Neural progenitor cell (in vitro differentiated cells): ENCODE data around the gene GUCD1. TPM values are rescaled to one million over a fixed set of nuclear protein-coding genes. Genes with fewer than 3 reads are reported as not detected.
A peak's percentile ranks its signal among the peaks of the same experiment; 100 is the strongest.

Experiments
- DNase-seq: peaks from one replicate; pipeline ENCODE4 v3.0.0-alpha.2; 2016; ENCODE audit warnings: low spot score
- H2AFZ ChIP-seq: fragments of 200-600 bp; sonication (generic); replicated peaks from 2 replicates; pipeline ENCODE4 v1.6.1; 2016; ENCODE audit warnings: antibody characterized with exemption
- H3F3A ChIP-seq: fragments of 200-600 bp; sonication (generic); 2 replicates; pipeline ENCODE4 v1.6.1; 2016; ENCODE audit warnings: antibody characterized with exemption, low read depth
- H3K27ac ChIP-seq: fragments of 200-600 bp; sonication (generic); 2 replicates; pipeline ENCODE4 v1.5.1; 2016; ENCODE audit warnings: mild to moderate bottlenecking
- H3K27me3 ChIP-seq: fragments of 200-600 bp; sonication (generic); 2 replicates; pipeline ENCODE4 v1.6.1; 2016; ENCODE audit warnings: mild to moderate bottlenecking, moderate library complexity
- H3K36me3 ChIP-seq: fragments of 200-600 bp; sonication (generic); 2 replicates; pipeline ENCODE4 v1.5.1; 2016
- H3K4me1 ChIP-seq: fragments of 200-600 bp; sonication (generic); 2 replicates; pipeline ENCODE4 v1.6.1; 2016; ENCODE audit warnings: mixed run types
- H3K4me2 ChIP-seq: fragments of 200-600 bp; sonication (generic); 2 replicates; pipeline ENCODE4 v1.6.1; 2016
- H3K4me3 ChIP-seq: fragments of 200-600 bp; sonication (generic); 2 replicates; pipeline ENCODE4 v1.5.1; 2016
- H3K79me2 ChIP-seq: fragments of 200-600 bp; sonication (generic); 2 replicates; pipeline ENCODE4 v1.6.1; 2016; ENCODE audit warnings: low read depth
- H3K9ac ChIP-seq: fragments of 200-600 bp; sonication (generic); 2 replicates; pipeline ENCODE4 v1.6.1; 2016
- H3K9me3 ChIP-seq: fragments of 200-600 bp; sonication (generic); 2 replicates; pipeline ENCODE4 v1.5.1; 2016; ENCODE audit warnings: low read depth
- H4K20me1 ChIP-seq: fragments of 200-600 bp; sonication (generic); 2 replicates; pipeline ENCODE4 v1.6.1; 2016; ENCODE audit warnings: low read depth
- H3K27ac Mint-ChIP-seq: 3 replicates; pipeline ENCODE4 v1.8.0; 2021; ENCODE audit warnings: mixed read lengths
- H3K27me3 Mint-ChIP-seq: 2 replicates; pipeline ENCODE4 v1.8.0; 2022; ENCODE audit warnings: low read depth, mild to moderate bottlenecking, inconsistent platforms, moderate library complexity, mixed read lengths; ENCODE audit not compliant: insufficient read depth
- H3K36me3 Mint-ChIP-seq: 3 replicates; pipeline ENCODE4 v1.8.0; 2021; ENCODE audit warnings: mixed read lengths
- H3K4me1 Mint-ChIP-seq: 3 replicates; pipeline ENCODE4 v1.8.0; 2021; ENCODE audit warnings: mixed read lengths
- H3K4me3 Mint-ChIP-seq: 3 replicates; pipeline ENCODE4 v1.8.0; 2021; ENCODE audit warnings: mild to moderate bottlenecking, moderate library complexity, mixed read lengths
- H3K9me3 Mint-ChIP-seq: 3 replicates; pipeline ENCODE4 v1.8.0; 2020; ENCODE audit warnings: mixed read lengths
- CTCF ChIP-seq: fragments of 200-600 bp; sonication (generic); IDR thresholded peaks from 2 replicates; pipeline ENCODE4 v1.5.1; 2017; ENCODE audit warnings: antibody characterized with exemption, mild to moderate bottlenecking
- EZH2 ChIP-seq: fragments of 200-600 bp; sonication (generic); IDR thresholded peaks from 2 replicates; pipeline ENCODE4 v1.6.1; 2017; ENCODE audit warnings: antibody characterized with exemption, mild to moderate bottlenecking, moderate library complexity
- EZH2phosphoT487 ChIP-seq: fragments of 200-600 bp; sonication (generic); IDR thresholded peaks from 2 replicates; pipeline ENCODE4 v1.6.1; 2017; ENCODE audit warnings: antibody characterized with exemption
- total RNA-seq: library from RNA; depleted of rRNA; stranded (reverse); fragments of >200 nt; gene quantifications from 2 replicates; pipeline ENCODE4 v1.2.3, GENCODE V29; 2015; ENCODE audit warnings: low replicate concordance

The GUCD1 gene
- total RNA-seq, 1 donor from 2014 or later: 31.0 TPM

GRCh38 chr22:24501301-24502005 lies 53.5 kb downstream of the GUCD1 start:
- Histone ChIP-seq H3K79me2 (no peaks in the 10 kb centered on the region), H3K36me3 (no peaks in the 10 kb centered on the region), H3K9ac (no peak overlapping the region), H3K27ac (no peak overlapping the region), H3K4me2 (peak overlapping the region; percentile 28), H4K20me1 (peaks cover 15% of the 10 kb centered on the region), H3F3A (peaks cover 17% of the 10 kb centered on the region), H3K4me3 (no peak overlapping the region), H2AFZ (no peak overlapping the region), H3K4me1 (peaks cover 19% of the 10 kb centered on the region), H3K9me3 (no peaks in the 10 kb centered on the region), H3K27me3 (peaks cover 64% of the 10 kb centered on the region)
- Mint-ChIP-seq H3K36me3 (no peaks in the 10 kb centered on the region), H3K4me3 (no peak overlapping the region), H3K27ac (peak overlapping the region; percentile 6), H3K9me3 (no peaks in the 10 kb centered on the region), H3K4me1 (peaks cover 48% of the 10 kb centered on the region), H3K27me3 (peaks cover 10% of the 10 kb centered on the region)
- TF ChIP-seq EZH2phosphoT487: no peak
- no peak for TF ChIP-seq CTCF
- DNase-seq: peak; percentile 52

GRCh38 chr22:24500277-24500820 lies 54.6 kb downstream of the GUCD1 start:
- no peak overlapping the region for H3K27ac ChIP-seq
- H3K27me3 ChIP-seq: peaks cover 76% of the 10 kb centered on the region
- H3K4me1 ChIP-seq: peaks cover 19% of the 10 kb centered on the region
- peak; percentile 57 for DNase-seq
- Mint-ChIP-seq H3K36me3 (no peaks in the 10 kb centered on the region), H3K9me3 (peaks cover 3% of the 10 kb centered on the region), H3K27me3 (peaks cover 15% of the 10 kb centered on the region), H3K4me3 (peak overlapping the region; percentile 12), H3K4me1 (peaks cover 49% of the 10 kb centered on the region), H3K27ac (no peak overlapping the region)
- no peaks in the 10 kb centered on the region for H3K36me3 ChIP-seq
- no peaks in the 10 kb centered on the region for H3K79me2 ChIP-seq
- H3K9ac ChIP-seq: no peak overlapping the region
- peaks cover 17% of the 10 kb centered on the region for H3F3A ChIP-seq
- no peaks in the 10 kb centered on the region for H3K9me3 ChIP-seq
- H2AFZ ChIP-seq: no peak overlapping the region
- peak overlapping the region; percentile 28 for H3K4me2 ChIP-seq
- TF ChIP-seq EZH2phosphoT487 (no peak), EZH2 (no peak), CTCF (no peak)
- H3K4me3 ChIP-seq: no peak overlapping the region
- H4K20me1 ChIP-seq: peaks cover 15% of the 10 kb centered on the region

GRCh38 chr22:24499706-24500276 lies 55.1 kb downstream of the GUCD1 start:
- peaks cover 81% of the 10 kb centered on the region for H3K27me3 ChIP-seq
- no peak overlapping the region for H3K27ac Mint-ChIP-seq
- H3K4me3 ChIP-seq: no peak overlapping the region
- H3K27me3 Mint-ChIP-seq: peaks cover 19% of the 10 kb centered on the region
- peaks cover 49% of the 10 kb centered on the region for H3K4me1 Mint-ChIP-seq
- H3K79me2 ChIP-seq: no peaks in the 10 kb centered on the region
- H3K36me3 Mint-ChIP-seq: no peaks in the 10 kb centered on the region
- H2AFZ ChIP-seq: no peak overlapping the region
- DNase-seq: no peak
- H4K20me1 ChIP-seq: peaks cover 15% of the 10 kb centered on the region
- H3K27ac ChIP-seq: no peak overlapping the region
- H3K4me1 ChIP-seq: peaks cover 20% of the 10 kb centered on the region
- peaks cover 17% of the 10 kb centered on the region for H3F3A ChIP-seq
- H3K36me3 ChIP-seq: no peaks in the 10 kb centered on the region
- TF ChIP-seq EZH2phosphoT487 (no peak), EZH2 (no peak), CTCF (no peak)
- H3K9ac ChIP-seq: no peak overlapping the region
- H3K4me2 ChIP-seq: no peak overlapping the region
- peaks cover 3% of the 10 kb centered on the region for H3K9me3 Mint-ChIP-seq
- H3K4me3 Mint-ChIP-seq: no peak overlapping the region
- no peaks in the 10 kb centered on the region for H3K9me3 ChIP-seq
